ENCODE results near the gene NSUN6. TPM values are rescaled to one million over a fixed set of nuclear protein-coding genes. Genes with fewer than 3 reads are reported as not detected.

Gene NSUN6
- total and polyA plus RNA-seq, 3 donors from 2014 or later: 34.7 to 73.0 (median 50.2) TPM

DNA sequence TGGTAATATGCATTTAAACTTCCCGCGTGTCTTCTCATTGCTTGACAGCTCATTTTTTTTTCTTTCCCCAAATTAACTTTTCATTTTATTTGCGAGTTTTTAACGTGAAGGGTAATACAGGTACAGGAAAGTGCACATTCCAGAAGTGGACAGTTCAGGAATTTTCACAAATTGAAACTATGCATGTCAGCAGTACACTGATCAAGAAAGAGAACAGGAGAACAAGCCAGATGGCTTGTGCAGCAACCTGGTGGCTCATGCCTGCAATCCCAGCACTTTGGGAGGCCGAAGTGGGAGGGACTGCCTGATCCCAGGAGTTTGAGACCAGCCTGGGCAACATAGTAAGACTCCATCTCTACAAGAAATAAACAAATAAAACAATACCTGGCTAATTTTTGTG lies 36.3 kb upstream of the NSUN6 start:
- H3K9me3 ChIP-seq: no peaks in the 10 kb centered on the region
- no peaks in the 10 kb centered on the region for H3K27me3 ChIP-seq

DNA sequence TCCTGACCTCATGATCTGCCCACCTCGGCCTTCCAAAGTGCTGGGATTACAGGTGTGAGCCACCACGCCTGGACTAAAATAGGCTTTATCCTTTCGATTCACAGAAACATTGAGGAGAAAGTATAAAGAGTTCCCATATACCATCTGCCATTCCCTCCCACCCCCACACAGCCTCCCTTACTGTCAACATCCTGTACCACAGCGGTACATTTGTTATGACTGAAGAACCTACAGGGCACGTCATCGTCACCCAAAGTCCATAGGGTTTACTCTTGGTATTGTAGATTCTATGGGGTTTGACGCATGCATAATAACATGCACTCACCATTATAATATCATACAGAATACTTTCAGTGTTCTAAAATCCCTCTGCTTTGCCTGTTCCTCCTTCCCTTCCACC lies 35.8 kb upstream of the NSUN6 start:
- DNase-seq: no peak
- intact Hi-C loops (cut with DNase I; ENCODE audit: low total_unique reads): no loop called here
- Histone ChIP-seq H3K4me1 (no peaks in the 10 kb centered on the region), H3K36me3 (ENCODE audit: low read depth, missing control alignments) (no peaks in the 10 kb centered on the region), H3K27me3 (no peaks in the 10 kb centered on the region), H3K27ac (no peak overlapping the region), H3K4me3 (no peak overlapping the region), H3K9me3 (no peaks in the 10 kb centered on the region)
- TF ChIP-seq POLR2A (IDR thresholded peaks at IDR 0.05) (no peak), CTCF (IDR thresholded peaks at IDR 0.05) (no peak)
- WGBS, 2 donors: 93 to 94% methylated on average over 7 of the region's 7 CpGs

More for the DNA sequence above, 36.3 kb upstream of the NSUN6 start:
- Histone ChIP-seq H3K36me3 (ENCODE audit: low read depth, missing control alignments) (no peaks in the 10 kb centered on the region), H3K4me3 (no peak overlapping the region), H3K4me1 (no peaks in the 10 kb centered on the region), H3K27ac (no peak overlapping the region)
- no peak for TF ChIP-seq POLR2A (IDR thresholded peaks at IDR 0.05)
- TF ChIP-seq CTCF (IDR thresholded peaks at IDR 0.05): no peak
- intact Hi-C loops (cut with DNase I; ENCODE audit: low total_unique reads): no loop called here
- WGBS, 2 donors: 80% methylated on average over 5 of the region's 5 CpGs
- DNase-seq: no peak

- Histone ChIP-seq H3K27ac (no peak overlapping the region), H3K27me3 (no peaks in the 10 kb centered on the region), H3K9me3 (no peaks in the 10 kb centered on the region), H3K4me1 (no peaks in the 10 kb centered on the region), H3K4me3 (no peak overlapping the region), H3K36me3 (ENCODE audit: low read depth, missing control alignments) (no peaks in the 10 kb centered on the region)
- DNase-seq: no peak
- 90% methylated on average over 7 of the region's 7 CpGs for WGBS, 2 donors
- no peak for TF ChIP-seq CTCF (IDR thresholded peaks at IDR 0.05)
- TF ChIP-seq POLR2A (IDR thresholded peaks at IDR 0.05): no peak
- intact Hi-C loops (cut with DNase I; ENCODE audit: low total_unique reads): no loop called here
Observed at GRCh38 chr10:18685555-18685954, 34.2 kb upstream of the NSUN6 start.

- 69 to 74% methylated on average over 3 of the region's 3 CpGs for WGBS, 2 donors
Observed at GRCh38 chr10:18684953-18685352, 33.6 kb upstream of the NSUN6 start.

More at GRCh38 chr10:18684953-18685352, 33.6 kb upstream of the NSUN6 start:
- TF ChIP-seq CTCF (IDR thresholded peaks at IDR 0.05) (no peak), POLR2A (IDR thresholded peaks at IDR 0.05) (no peak)
- no peaks in the 10 kb centered on the region for H3K27me3 ChIP-seq
- no peak overlapping the region for H3K27ac ChIP-seq
- DNase-seq: no peak
- intact Hi-C loops (cut with DNase I; ENCODE audit: low total_unique reads): no loop called here
- no peak overlapping the region for H3K4me3 ChIP-seq
- no peaks in the 10 kb centered on the region for H3K4me1 ChIP-seq
- no peaks in the 10 kb centered on the region for H3K9me3 ChIP-seq
- H3K36me3 ChIP-seq (ENCODE audit: low read depth, missing control alignments): no peaks in the 10 kb centered on the region

Data from testis (tissue), 3 donors.